GM19193 (cell line): ENCODE results near the gene PROX2.

Experiments
- POLR2A ChIP-seq: IDR thresholded peaks from 4 replicates; pipeline ENCODE4 v1.6.1; 2011; ENCODE audit not compliant: insufficient read depth, insufficient read length; ENCODE audit errors: extremely low read depth

Gene PROX2

GRCh38 chr14:74875941-74876913 is at the start of gene PROX2:
PROX2 (minus strand) TSS chr14:74876145; CDS start chr14:74863834, 12,311 bp downstream.
- TF ChIP-seq POLR2A = peak; percentile 33

GRCh38 chr14:74924061-74924460 is 48.1 kb upstream of the PROX2 start:
- no peak for TF ChIP-seq POLR2A

GRCh38 chr14:74922752-74923401 is 46.9 kb upstream of the PROX2 start, which contains the start of gene RPS6KL1:
RPS6KL1 (minus strand) TSS chr14:74923260; CDS start chr14:74921541, 1,719 bp downstream.
- TF ChIP-seq POLR2A = no peak

GRCh38 chr14:74921987-74922751 is 46.2 kb upstream of the PROX2 start:
- no peak for TF ChIP-seq POLR2A

GRCh38 chr14:74921053-74921620 is 45.2 kb upstream of the PROX2 start:
- no peak for TF ChIP-seq POLR2A

GRCh38 chr14:74920281-74920680 is 44.3 kb upstream of the PROX2 start:
- no peak for TF ChIP-seq POLR2A

- no peak for TF ChIP-seq POLR2A
Observed at GRCh38 chr14:74919421-74920165, 43.6 kb upstream of the PROX2 start.

- no peak for TF ChIP-seq POLR2A
Observed at GRCh38 chr14:74918380-74918779, 42.4 kb upstream of the PROX2 start.

- no peak for TF ChIP-seq POLR2A
Observed at GRCh38 chr14:74917646-74918081, 41.7 kb upstream of the PROX2 start.

- no peak for TF ChIP-seq POLR2A
Observed at GRCh38 chr14:74917178-74917543, 41.2 kb upstream of the PROX2 start.

- TF ChIP-seq POLR2A = no peak
Observed at GRCh38 chr14:74915826-74916225, 39.9 kb upstream of the PROX2 start.

- TF ChIP-seq POLR2A = no peak
Observed at GRCh38 chr14:74915426-74915825, 39.5 kb upstream of the PROX2 start.

- no peak for TF ChIP-seq POLR2A
Observed at GRCh38 chr14:74913986-74914573, 38.1 kb upstream of the PROX2 start.

- TF ChIP-seq POLR2A = no peak
Observed at GRCh38 chr14:74913393-74913910, 37.5 kb upstream of the PROX2 start.

- no peak for TF ChIP-seq POLR2A
Observed at GRCh38 chr14:74912801-74913200, 36.9 kb upstream of the PROX2 start.
